Endothelial cell of umbilical vein (primary cell): ENCODE measurements around the gene ATAD2B. TPM values are rescaled to one million over a fixed set of nuclear protein-coding genes. Genes with fewer than 3 reads are reported as not detected.

ENCODE experiments used
- BruUV-seq: library from RNA; stranded (reverse); fragments of 400-500 nt; replicated peaks from 2 replicates; lab custom pipeline; 2021; lab: Mats Ljungman, UMichigan
- CTCF ChIA-PET: fragments of 300-600, 350-600 bp; sonication (Branson Sonifier 250); formaldehyde crosslinking; loops from one replicate; lab custom pipeline; 2021; ENCODE audit warnings: antibody characterized with exemption, inconsistent platforms; lab: Charles Lee
- POLR2A ChIA-PET: fragments of 300-600, 350-600 bp; sonication (Branson Sonifier 250); formaldehyde crosslinking; loops from one replicate; lab custom pipeline; 2021; ENCODE audit warnings: antibody characterized with exemption, inconsistent platforms; lab: Charles Lee
- DNase-seq: peaks from one replicate; pipeline ENCODE4 v3.0.0-alpha.2; 2011; ENCODE audit warnings: low read depth, low spot score
- FAIRE-seq: peaks from 2 replicates; lab custom pipeline; 2011; peaks lifted over from hg19 to GRCh38; lab: Jason Lieb, UNC
- H2AFZ ChIP-seq: 2 replicates; pipeline ENCODE4 v1.6.0; 2012; ENCODE audit warnings: low read depth, low read length, control low read depth, inconsistent platforms
- H3K27ac ChIP-seq: 2 replicates; pipeline ENCODE4 v1.5.1; 2011; ENCODE audit warnings: low read depth, mild to moderate bottlenecking, control low read depth, low read length, moderate library complexity; ENCODE audit not compliant: insufficient read depth
- H3K27me3 ChIP-seq, 2 experiments: 2 replicates each; pipeline versions ENCODE4 v1.6.0 to v1.6.1; 2011; ENCODE audit warnings: low read length in 2 of 2, mixed read lengths in 1 of 2; ENCODE audit not compliant: control insufficient read depth in 2 of 2, insufficient read depth in 2 of 2
- H3K36me3 ChIP-seq, 2 experiments: 2 replicates in 1 of 2; 3 replicates in 1 of 2; pipeline ENCODE4 v1.5.1; 2011; ENCODE audit warnings: low read length in 2 of 2, mild to moderate bottlenecking in 1 of 2, moderate library complexity in 1 of 2; ENCODE audit not compliant: control insufficient read depth in 2 of 2, insufficient read depth in 2 of 2; ENCODE audit errors: extremely low read depth in 1 of 2
- H3K4me1 ChIP-seq: 3 replicates; pipeline ENCODE4 v1.5.1; 2011; ENCODE audit warnings: mild to moderate bottlenecking, low read length; ENCODE audit not compliant: control insufficient read depth, insufficient read depth; ENCODE audit errors: extremely low read depth
- H3K4me2 ChIP-seq: 2 replicates; pipeline ENCODE4 v1.6.1; 2011; ENCODE audit warnings: low read length, control low read depth, mixed read lengths; ENCODE audit not compliant: insufficient read depth
- H3K4me3 ChIP-seq, 3 experiments: fragments of 200-600 bp in 1 of 3; sonication (generic), shearing (Covaris generic) in 1 of 3; replicated peaks in 1 of 3; 2 replicates each; pipeline ENCODE4 v1.5.1; 2011 to 2016; ENCODE audit warnings: control low read depth in 3 of 3, low read length in 3 of 3, mild to moderate bottlenecking in 2 of 3, inconsistent platforms in 1 of 3, low read depth in 1 of 3, moderate library complexity in 1 of 3; ENCODE audit not compliant: insufficient read depth in 1 of 3
- H3K79me2 ChIP-seq: 2 replicates; pipeline ENCODE4 v1.6.0; 2012; ENCODE audit warnings: low read length, inconsistent platforms; ENCODE audit not compliant: control insufficient read depth, insufficient read depth
- H3K9ac ChIP-seq: replicated peaks from 2 replicates; pipeline ENCODE3; 2011; ENCODE audit warnings: low read length, control low read depth; ENCODE audit not compliant: insufficient read depth; ENCODE audit errors: extremely low read depth
- H3K9me1 ChIP-seq: replicated peaks from 3 replicates; pipeline ENCODE4 v1.6.0; 2011; ENCODE audit warnings: mild to moderate bottlenecking, low read length; ENCODE audit not compliant: control insufficient read depth, insufficient read depth; ENCODE audit errors: extremely low read depth
- H3K9me3 ChIP-seq: replicated peaks from 2 replicates; pipeline ENCODE4 v1.5.1; 2012; ENCODE audit warnings: low read length, inconsistent platforms; ENCODE audit not compliant: control insufficient read depth, insufficient read depth
- H4K20me1 ChIP-seq: replicated peaks from 2 replicates; pipeline ENCODE3; 2011; ENCODE audit warnings: mild to moderate bottlenecking, low read length; ENCODE audit not compliant: control insufficient read depth, insufficient read depth; ENCODE audit errors: extremely low read depth
- EZH2 ChIP-seq: IDR thresholded peaks from 2 replicates; pipeline ENCODE4 v1.6.1; 2012; ENCODE audit warnings: borderline replicate concordance, low read depth, mild to moderate bottlenecking, moderate library complexity, low read length, inconsistent platforms; ENCODE audit not compliant: severe bottlenecking
- FOS ChIP-seq: IDR thresholded peaks from 2 replicates; pipeline ENCODE4 v1.6.1; 2011; ENCODE audit warnings: mild to moderate bottlenecking, low read length, moderate library complexity, borderline replicate concordance; ENCODE audit not compliant: insufficient read depth
- GATA2 ChIP-seq: IDR thresholded peaks from 2 replicates; pipeline ENCODE4 v1.7.0; 2011; ENCODE audit warnings: low read depth, mild to moderate bottlenecking, moderate library complexity, mixed read lengths, low read length; ENCODE audit not compliant: insufficient read length, insufficient read depth
- JUN ChIP-seq: IDR thresholded peaks from 2 replicates; pipeline ENCODE4 v1.6.1; 2011; ENCODE audit warnings: borderline replicate concordance, low read depth; ENCODE audit not compliant: insufficient read length, insufficient read depth
- MYC ChIP-seq: IDR thresholded peaks from one replicate; pipeline ENCODE4 v1.6.1; 2011; ENCODE audit warnings: mild to moderate bottlenecking, low read depth, low read length
- POLR2A ChIP-seq: IDR thresholded peaks from 2 replicates; pipeline ENCODE4 v1.6.1; 2012; ENCODE audit warnings: low read depth, mild to moderate bottlenecking, control low read depth, low read length
- POLR2AphosphoS5 ChIP-seq: IDR thresholded peaks from 2 replicates; pipeline ENCODE4 v1.6.1; 2012; ENCODE audit warnings: low read depth, mild to moderate bottlenecking, control low read depth, low read length, moderate library complexity; ENCODE audit not compliant: insufficient read depth
- dilution Hi-C: fragments of 300-500 bp; cut with MboI; formaldehyde crosslinking; loops from one replicate; pipeline ENCODE4 v1.15.0; 2019; ENCODE audit warnings: low sequenced_read_pairs; ENCODE audit not compliant: extremely low pct_ligation_motif_present
- intact Hi-C: fragments of 100-400 bp; cut with micrococcal nuclease; formaldehyde crosslinking; loops from one replicate; pipeline ENCODE4 v1.10.0; 2022
- polyA plus RNA-seq, 4 experiments: library from polyadenylated mRNA; depleted of rRNA in 3 of 4; stranded (reverse) in 3 of 4; unstranded in 1 of 4; fragments of >200 nt; gene quantifications; 2 replicates each; pipeline versions ENCODE4 v1.2.1 to v1.2.3, GENCODE V29; 2011 to 2012; ENCODE audit warnings: missing spikeins in 1 of 4
- total RNA-seq: library from RNA; stranded (reverse); gene quantifications from 2 replicates; pipeline ENCODE4 v1.2.3, GENCODE V29; 2021
- TF ChIP-seq, protein P1 (sequence below), 2 donors: IDR thresholded peaks; 1 replicate in 1 of 2; 2 replicates in 1 of 2; pipeline ENCODE4 v1.5.1; 2011; ENCODE audit warnings: low read length in 2 of 2, mild to moderate bottlenecking in 2 of 2, moderate library complexity in 2 of 2, control low read depth in 1 of 2, inconsistent platforms in 1 of 2, low read depth in 1 of 2; ENCODE audit not compliant: insufficient read depth in 1 of 2; ENCODE audit errors: extremely low read depth in 1 of 2
- TF ChIP-seq, protein P2 (sequence below): IDR thresholded peaks from 2 replicates; pipeline ENCODE4 v1.6.1; 2011; ENCODE audit not compliant: insufficient read depth, insufficient read length

ATAD2B gene
- total and polyA plus RNA-seq, 2 donors (not counting 3 experiments of a cell fraction or from before 2014, with no cell fraction given), result 2.5 to 19.1 TPM

DNA sequence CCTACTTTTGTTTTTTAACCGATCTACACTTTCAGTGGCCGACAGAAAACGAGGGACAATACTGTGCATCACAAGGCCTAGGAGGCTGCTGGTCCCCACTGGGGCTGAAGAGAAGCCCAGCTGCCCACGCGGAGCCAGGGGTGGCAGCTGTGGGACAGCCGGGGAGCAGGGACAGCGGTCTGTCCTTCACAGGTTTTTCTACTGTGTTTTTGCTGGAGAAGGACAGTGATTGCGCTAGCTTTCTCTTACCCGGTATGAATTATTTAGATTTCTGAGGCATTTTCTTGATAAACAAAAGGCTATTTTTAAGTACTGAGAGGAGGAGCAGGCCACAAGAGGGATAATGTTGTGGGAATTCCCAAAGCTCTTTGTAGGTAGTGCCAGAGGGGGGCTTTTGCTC, 219.8 kb downstream of the ATAD2B start:
- H3K4me1 ChIP-seq, result no peaks in the 10 kb centered on the region
- no peaks in the 10 kb centered on the region for H3K79me2 ChIP-seq
- POLR2A ChIA-PET, result no interaction called here
- no TSS peak for BruUV-seq
- intact Hi-C loops, result no loop called here
- no peaks in the 10 kb centered on the region for H4K20me1 ChIP-seq
- no peak overlapping the region for H3K27ac ChIP-seq
- no peaks in the 10 kb centered on the region for H3K27me3 ChIP-seq
- TF ChIP-seq EZH2, result no peak
- TF ChIP-seq POLR2AphosphoS5, result no peak
- no peak for TF ChIP-seq JUN
- TF ChIP-seq, protein P1, sequence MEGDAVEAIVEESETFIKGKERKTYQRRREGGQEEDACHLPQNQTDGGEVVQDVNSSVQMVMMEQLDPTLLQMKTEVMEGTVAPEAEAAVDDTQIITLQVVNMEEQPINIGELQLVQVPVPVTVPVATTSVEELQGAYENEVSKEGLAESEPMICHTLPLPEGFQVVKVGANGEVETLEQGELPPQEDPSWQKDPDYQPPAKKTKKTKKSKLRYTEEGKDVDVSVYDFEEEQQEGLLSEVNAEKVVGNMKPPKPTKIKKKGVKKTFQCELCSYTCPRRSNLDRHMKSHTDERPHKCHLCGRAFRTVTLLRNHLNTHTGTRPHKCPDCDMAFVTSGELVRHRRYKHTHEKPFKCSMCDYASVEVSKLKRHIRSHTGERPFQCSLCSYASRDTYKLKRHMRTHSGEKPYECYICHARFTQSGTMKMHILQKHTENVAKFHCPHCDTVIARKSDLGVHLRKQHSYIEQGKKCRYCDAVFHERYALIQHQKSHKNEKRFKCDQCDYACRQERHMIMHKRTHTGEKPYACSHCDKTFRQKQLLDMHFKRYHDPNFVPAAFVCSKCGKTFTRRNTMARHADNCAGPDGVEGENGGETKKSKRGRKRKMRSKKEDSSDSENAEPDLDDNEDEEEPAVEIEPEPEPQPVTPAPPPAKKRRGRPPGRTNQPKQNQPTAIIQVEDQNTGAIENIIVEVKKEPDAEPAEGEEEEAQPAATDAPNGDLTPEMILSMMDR (IDR thresholded peaks at IDR 0.05; ENCODE audit: extremely low read depth in 1 of 2, insufficient read depth in 1 of 2, low read depth in 1 of 2, low read length in 2 of 2), result no peak
- no peak for TF ChIP-seq POLR2A
- TF ChIP-seq GATA2, result no peak
- TF ChIP-seq, protein P2, sequence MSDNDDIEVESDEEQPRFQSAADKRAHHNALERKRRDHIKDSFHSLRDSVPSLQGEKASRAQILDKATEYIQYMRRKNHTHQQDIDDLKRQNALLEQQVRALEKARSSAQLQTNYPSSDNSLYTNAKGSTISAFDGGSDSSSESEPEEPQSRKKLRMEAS, result no peak
- TF ChIP-seq FOS, result no peak
- TF ChIP-seq MYC, result no peak
- CTCF ChIA-PET, result interaction anchor here (1.0 kb wide), 1 partner anchor 9 kb away, joined by 3 read pairs; no protein-coding TSS in a partner anchor
- no peak for DNase-seq
- H3K4me3 ChIP-seq, result no peak overlapping the region
- no peaks in the 10 kb centered on the region for H3K9me3 ChIP-seq
- H3K36me3 ChIP-seq, result peaks cover 0 to 8% of the 10 kb centered on the region in 2 experiments
- no peak overlapping the region for H3K9ac ChIP-seq
- FAIRE-seq, result no peak
- dilution Hi-C loops, result no loop called here
- no peaks in the 10 kb centered on the region for H3K9me1 ChIP-seq
- no peak overlapping the region for H2AFZ ChIP-seq
- H3K4me2 ChIP-seq, result no peak overlapping the region
